Measurements from ENCODE around the gene ELF2.
"Not testable (repeated sequence)": the region's sequence is repeated elsewhere in the genome, so short reads cannot be mapped to it uniquely, and the experiment has no call there.

Gene ELF2

GRCh38 chr4:139177049-139177868 lies at the start of gene ELF2:
Gene ELF2 (minus strand): TSS chr4:139177218. CDS start chr4:139137701, 39,517 bp downstream.
- no peaks in the 10 kb centered on the region for H3K36me3 ChIP-seq (ENCODE audit: control insufficient read depth, insufficient read depth, low read length, severe bottlenecking)
- peaks cover 11% of the 10 kb centered on the region for H3K4me1 ChIP-seq (ENCODE audit: control insufficient read depth, insufficient read depth, low read length)
- H3K9ac ChIP-seq (ENCODE audit: low read length) = peak within 1 kb of the TSS; percentile 90
- no peaks in the 10 kb centered on the region for H3K9me3 ChIP-seq (ENCODE audit: control insufficient read depth, low read length)
- peak; percentile 96 for DNase-seq (ENCODE audit: low read depth)
- no peaks in the 10 kb centered on the region for H3K27me3 ChIP-seq (replicated peaks; ENCODE audit: control insufficient read depth, insufficient read depth, low read length)
- H3K4me3 ChIP-seq (ENCODE audit: low read length) = peak within 1 kb of the TSS; percentile 98

GRCh38 chr4:139223682-139224317 lies 46.8 kb upstream of the ELF2 start:
- no peak overlapping the region for H3K4me3 ChIP-seq (ENCODE audit: low read length)
- H3K9me3 ChIP-seq (ENCODE audit: control insufficient read depth, low read length) = peaks cover 4% of the 10 kb centered on the region
- no peak overlapping the region for H3K9ac ChIP-seq (ENCODE audit: low read length)
- no peaks in the 10 kb centered on the region for H3K4me1 ChIP-seq (ENCODE audit: control insufficient read depth, insufficient read depth, low read length)
- DNase-seq (ENCODE audit: low read depth) = no peak
- H3K36me3 ChIP-seq (ENCODE audit: control insufficient read depth, insufficient read depth, low read length, severe bottlenecking) = no peaks in the 10 kb centered on the region
- no peaks in the 10 kb centered on the region for H3K27me3 ChIP-seq (replicated peaks; ENCODE audit: control insufficient read depth, insufficient read depth, low read length)

DNA sequence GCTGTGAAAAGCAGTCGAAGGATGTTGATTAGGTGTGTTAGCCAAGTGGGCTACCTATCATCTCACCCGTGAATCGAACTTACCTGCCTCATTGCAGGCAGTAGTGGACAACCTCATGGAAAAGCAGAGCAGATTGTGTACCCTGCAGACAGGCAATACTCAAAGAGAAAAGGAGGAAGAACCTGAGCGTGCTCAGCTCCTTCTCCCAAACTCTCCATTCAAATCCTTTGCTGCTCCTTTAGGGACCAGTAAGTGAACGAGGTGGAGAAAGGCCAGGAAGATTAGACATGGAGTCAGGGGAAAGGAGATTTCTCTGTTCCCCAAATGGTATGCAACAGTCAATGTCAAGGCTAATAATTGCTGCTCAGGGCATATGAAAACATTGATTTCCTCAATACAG lies 45.2 kb upstream of the ELF2 start:
- no peak for DNase-seq (ENCODE audit: low read depth)
- Histone ChIP-seq H3K4me1 (ENCODE audit: control insufficient read depth, insufficient read depth, low read length) (no peaks in the 10 kb centered on the region), H3K9ac (ENCODE audit: low read length) (no peak overlapping the region), H3K27me3 (replicated peaks; ENCODE audit: control insufficient read depth, insufficient read depth, low read length) (no peaks in the 10 kb centered on the region), H3K9me3 (ENCODE audit: control insufficient read depth, low read length) (peaks cover 4% of the 10 kb centered on the region), H3K36me3 (ENCODE audit: control insufficient read depth, insufficient read depth, low read length, severe bottlenecking) (no peaks in the 10 kb centered on the region), H3K4me3 (ENCODE audit: low read length) (no peak overlapping the region)

DNA sequence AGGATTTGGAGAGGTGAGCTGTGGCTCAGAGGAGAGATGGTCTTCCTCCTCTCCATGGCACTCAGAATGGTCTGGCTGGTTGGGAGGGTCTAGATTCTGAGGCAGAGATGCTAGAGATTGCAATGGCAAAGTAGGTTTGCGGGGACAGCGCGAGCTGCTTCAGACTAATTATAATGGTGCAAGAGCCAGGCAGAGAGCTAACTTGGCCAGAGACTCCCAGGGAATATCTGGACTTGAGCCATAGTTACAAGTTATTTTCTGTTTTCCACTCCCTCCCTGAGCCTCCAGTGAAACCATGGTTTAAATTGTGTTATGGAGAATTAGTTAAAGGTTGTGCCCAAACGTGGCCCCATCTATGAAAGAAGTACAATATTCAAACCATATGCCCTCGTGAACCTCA lies 44.7 kb upstream of the ELF2 start:
- no peak overlapping the region for H3K4me3 ChIP-seq (ENCODE audit: low read length)
- no peak overlapping the region for H3K9ac ChIP-seq (ENCODE audit: low read length)
- no peak for DNase-seq (ENCODE audit: low read depth)
- no peaks in the 10 kb centered on the region for H3K4me1 ChIP-seq (ENCODE audit: control insufficient read depth, insufficient read depth, low read length)
- H3K36me3 ChIP-seq (ENCODE audit: control insufficient read depth, insufficient read depth, low read length, severe bottlenecking) = no peaks in the 10 kb centered on the region
- H3K9me3 ChIP-seq (ENCODE audit: control insufficient read depth, low read length) = peaks cover 4% of the 10 kb centered on the region
- H3K27me3 ChIP-seq (replicated peaks; ENCODE audit: control insufficient read depth, insufficient read depth, low read length) = no peaks in the 10 kb centered on the region

DNA sequence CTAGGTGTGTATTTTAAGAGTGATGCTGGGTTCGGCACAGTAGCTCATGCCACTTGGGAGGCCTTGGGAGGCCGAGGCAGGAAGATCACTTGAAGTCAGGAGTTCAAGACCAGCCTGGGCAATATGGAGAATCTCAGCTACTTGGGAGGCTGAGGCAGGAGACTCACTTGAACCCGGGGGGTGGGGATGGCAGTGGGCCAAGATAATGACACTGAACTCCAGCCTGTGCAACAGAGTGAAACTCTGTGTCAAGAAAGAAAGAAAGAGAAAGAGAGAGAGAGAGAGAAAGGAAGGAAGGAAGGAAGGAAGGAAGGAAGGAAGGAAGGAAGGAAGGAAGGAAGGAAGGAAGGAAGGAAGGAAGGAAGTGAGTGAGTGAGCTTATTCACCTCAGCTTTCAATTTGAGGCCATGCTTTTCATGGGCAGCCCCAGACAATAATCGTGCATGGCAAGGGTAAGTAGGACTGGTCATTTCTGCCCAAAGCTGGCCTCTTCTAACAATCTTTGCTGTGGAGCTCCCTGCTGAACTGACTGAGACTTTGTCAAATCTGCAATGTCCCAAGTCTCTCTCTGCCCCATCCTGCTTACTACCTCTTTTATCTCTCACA lies 42.5 kb upstream of the ELF2 start:
- no peak overlapping the region for H3K4me3 ChIP-seq (ENCODE audit: low read length)
- H3K4me1 ChIP-seq (ENCODE audit: control insufficient read depth, insufficient read depth, low read length) = no peaks in the 10 kb centered on the region
- no peaks in the 10 kb centered on the region for H3K36me3 ChIP-seq (ENCODE audit: control insufficient read depth, insufficient read depth, low read length, severe bottlenecking)
- no peak for DNase-seq (ENCODE audit: low read depth)
- no peak overlapping the region for H3K9ac ChIP-seq (ENCODE audit: low read length)
- peaks cover 4% of the 10 kb centered on the region for H3K9me3 ChIP-seq (ENCODE audit: control insufficient read depth, low read length)
- no peaks in the 10 kb centered on the region for H3K27me3 ChIP-seq (replicated peaks; ENCODE audit: control insufficient read depth, insufficient read depth, low read length)

DNA sequence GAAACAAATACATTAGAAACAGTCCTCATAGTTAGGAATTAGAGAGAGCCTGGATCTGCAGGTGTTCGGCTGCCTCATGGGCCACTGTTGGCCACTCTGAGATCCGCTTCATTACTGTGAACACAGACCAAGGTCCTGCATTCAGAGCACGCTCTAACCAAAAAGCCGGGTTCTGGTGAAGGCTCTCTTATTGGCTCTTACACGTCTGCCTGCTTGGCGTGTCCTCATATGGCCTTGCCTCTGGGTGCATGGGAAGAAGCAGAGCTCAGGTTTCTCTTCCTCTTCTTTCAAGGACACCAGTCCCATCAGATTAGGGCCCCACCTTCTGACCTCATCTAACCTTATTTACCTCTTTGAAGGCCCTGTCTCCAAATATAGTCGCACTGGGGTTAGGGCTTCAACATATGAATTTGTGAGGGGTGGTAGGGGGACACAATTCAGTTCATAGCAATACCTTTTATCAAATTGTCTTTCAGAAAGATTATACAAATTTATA lies 37.1 kb upstream of the ELF2 start:
- Histone ChIP-seq H3K27me3 (replicated peaks; ENCODE audit: control insufficient read depth, insufficient read depth, low read length) (no peaks in the 10 kb centered on the region), H3K4me1 (ENCODE audit: control insufficient read depth, insufficient read depth, low read length) (peaks cover under 1% of the 10 kb centered on the region), H3K9ac (ENCODE audit: low read length) (no peak overlapping the region), H3K4me3 (ENCODE audit: low read length) (no peak overlapping the region), H3K36me3 (ENCODE audit: control insufficient read depth, insufficient read depth, low read length, severe bottlenecking) (no peaks in the 10 kb centered on the region), H3K9me3 (ENCODE audit: control insufficient read depth, low read length) (no peaks in the 10 kb centered on the region)
- no peak for DNase-seq (ENCODE audit: low read depth)

- not testable (repeated sequence) for H3K9me3 ChIP-seq (ENCODE audit: control insufficient read depth, low read length); H3K27me3 ChIP-seq (replicated peaks; ENCODE audit: control insufficient read depth, insufficient read depth, low read length); H3K4me1 ChIP-seq (ENCODE audit: control insufficient read depth, insufficient read depth, low read length); H3K4me3 ChIP-seq (ENCODE audit: low read length); DNase-seq (ENCODE audit: low read depth); H3K36me3 ChIP-seq (ENCODE audit: control insufficient read depth, insufficient read depth, low read length, severe bottlenecking); H3K9ac ChIP-seq (ENCODE audit: low read length)
These were observed 36.6 kb upstream of the ELF2 start for GRCh38 chr4:139213633-139214032.

DNA sequence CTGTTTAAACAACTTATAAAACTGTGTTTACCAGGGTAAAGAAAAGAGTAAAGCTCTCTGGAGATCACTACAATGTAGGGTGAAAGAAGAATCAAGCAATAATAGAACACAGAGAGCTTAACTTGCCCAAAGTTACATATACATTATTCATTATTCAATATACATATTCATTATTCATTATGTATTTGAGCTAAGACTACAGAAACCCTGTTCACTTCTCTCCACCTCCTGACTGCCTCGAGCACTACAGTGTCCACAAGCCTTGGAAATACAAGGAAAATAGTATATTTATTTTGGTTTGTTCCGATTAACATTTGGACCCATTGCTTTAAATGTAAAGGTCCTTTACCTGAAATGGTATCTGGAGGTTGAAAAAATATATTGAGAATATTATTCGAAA lies 35.9 kb upstream of the ELF2 start:
- DNase-seq (ENCODE audit: low read depth) = no peak

GRCh38 chr4:139210486-139210885 lies 33.5 kb upstream of the ELF2 start:
- Histone ChIP-seq H3K36me3 (ENCODE audit: control insufficient read depth, insufficient read depth, low read length, severe bottlenecking) (no peaks in the 10 kb centered on the region), H3K4me1 (ENCODE audit: control insufficient read depth, insufficient read depth, low read length) (peaks cover 9% of the 10 kb centered on the region), H3K9ac (ENCODE audit: low read length) (no peak overlapping the region), H3K27me3 (replicated peaks; ENCODE audit: control insufficient read depth, insufficient read depth, low read length) (no peaks in the 10 kb centered on the region), H3K4me3 (ENCODE audit: low read length) (no peak overlapping the region), H3K9me3 (ENCODE audit: control insufficient read depth, low read length) (no peaks in the 10 kb centered on the region)
- DNase-seq (ENCODE audit: low read depth) = no peak

More for the DNA sequence above, 35.9 kb upstream of the ELF2 start:
- no peaks in the 10 kb centered on the region for H3K27me3 ChIP-seq (replicated peaks; ENCODE audit: control insufficient read depth, insufficient read depth, low read length)
- no peak overlapping the region for H3K9ac ChIP-seq (ENCODE audit: low read length)
- H3K4me3 ChIP-seq (ENCODE audit: low read length) = no peak overlapping the region
- no peaks in the 10 kb centered on the region for H3K36me3 ChIP-seq (ENCODE audit: control insufficient read depth, insufficient read depth, low read length, severe bottlenecking)
- no peaks in the 10 kb centered on the region for H3K9me3 ChIP-seq (ENCODE audit: control insufficient read depth, low read length)
- H3K4me1 ChIP-seq (ENCODE audit: control insufficient read depth, insufficient read depth, low read length) = peaks cover 7% of the 10 kb centered on the region

DNA sequence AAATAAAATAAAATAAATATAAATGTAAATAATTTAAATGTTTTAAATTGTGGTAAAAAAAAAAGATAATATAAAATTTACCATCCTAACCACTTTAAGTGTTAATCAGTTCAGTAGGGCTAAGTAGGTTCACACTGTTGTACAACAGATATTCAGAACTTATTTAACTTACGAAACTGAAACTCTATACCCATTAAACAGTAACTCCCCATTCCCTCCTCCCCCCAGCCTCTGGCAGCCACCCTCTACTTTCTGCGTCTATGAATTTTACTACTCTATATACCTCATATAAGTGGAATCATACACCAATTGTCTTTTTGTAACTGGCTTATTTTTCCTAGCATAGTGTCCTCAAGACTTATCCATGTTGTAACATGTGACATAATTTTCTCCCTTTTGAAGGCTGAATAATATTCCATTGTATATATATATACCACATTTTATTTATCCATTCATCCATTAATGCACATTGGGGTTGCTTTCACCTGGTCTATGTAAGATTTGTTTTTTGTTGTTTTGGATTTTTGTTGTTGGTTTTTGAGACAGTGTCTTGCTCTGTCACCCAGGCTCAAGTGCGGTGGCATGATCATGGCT lies 32.5 kb upstream of the ELF2 start:
- Histone ChIP-seq H3K9ac (ENCODE audit: low read length) (no peak overlapping the region), H3K27me3 (replicated peaks; ENCODE audit: control insufficient read depth, insufficient read depth, low read length) (no peaks in the 10 kb centered on the region), H3K4me3 (ENCODE audit: low read length) (no peak overlapping the region), H3K9me3 (ENCODE audit: control insufficient read depth, low read length) (no peaks in the 10 kb centered on the region), H3K4me1 (ENCODE audit: control insufficient read depth, insufficient read depth, low read length) (peaks cover 9% of the 10 kb centered on the region), H3K36me3 (ENCODE audit: control insufficient read depth, insufficient read depth, low read length, severe bottlenecking) (no peaks in the 10 kb centered on the region)
- DNase-seq (ENCODE audit: low read depth) = no peak

DNA sequence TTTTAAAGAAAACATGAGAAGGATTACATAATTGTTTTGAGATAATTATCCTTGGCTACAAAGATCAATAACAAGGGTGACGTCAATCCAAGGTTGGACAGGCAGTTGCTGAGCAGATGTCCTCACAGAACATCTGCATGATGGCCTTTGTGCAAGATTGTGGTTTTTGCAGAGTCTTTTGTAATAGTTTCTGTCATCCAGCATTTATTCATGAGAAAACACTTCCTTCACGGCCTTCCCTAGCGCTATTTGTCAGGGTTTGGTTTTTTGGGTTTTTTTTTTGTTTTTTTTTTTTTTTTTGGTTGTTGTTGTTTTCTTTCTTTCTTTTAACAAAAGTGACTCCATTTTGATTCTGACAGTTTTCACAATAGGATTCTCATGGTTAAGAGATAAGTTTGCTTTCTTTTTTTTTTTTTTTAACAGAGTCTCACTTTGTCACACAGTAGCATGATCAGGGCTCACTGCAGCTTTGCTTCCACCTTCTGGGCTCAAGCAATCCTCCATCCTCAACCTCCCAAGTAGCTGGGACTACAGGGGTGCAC lies 31.5 kb upstream of the ELF2 start:
- DNase-seq (ENCODE audit: low read depth) = peak; percentile 69
- no peaks in the 10 kb centered on the region for H3K36me3 ChIP-seq (ENCODE audit: control insufficient read depth, insufficient read depth, low read length, severe bottlenecking)
- no peak overlapping the region for H3K4me3 ChIP-seq (ENCODE audit: low read length)
- peaks cover 9% of the 10 kb centered on the region for H3K4me1 ChIP-seq (ENCODE audit: control insufficient read depth, insufficient read depth, low read length)
- H3K9ac ChIP-seq (ENCODE audit: low read length) = peak overlapping the region; percentile 49
- no peaks in the 10 kb centered on the region for H3K27me3 ChIP-seq (replicated peaks; ENCODE audit: control insufficient read depth, insufficient read depth, low read length)
- H3K9me3 ChIP-seq (ENCODE audit: control insufficient read depth, low read length) = no peaks in the 10 kb centered on the region
